Loucy (cell line): Measurements from ENCODE around the gene SHB.

ENCODE experiments used
- H2AFZ ChIP-seq: fragments of 200-600 bp; sonication (generic); 2 replicates; pipeline ENCODE4 v1.6.0; 2016; ENCODE audit warnings: antibody characterized with exemption, mild to moderate bottlenecking, low read length, moderate library complexity
- H3F3A ChIP-seq: fragments of 200-600 bp; 2 replicates; pipeline ENCODE4 v1.6.0; 2016; ENCODE audit warnings: antibody characterized with exemption, low read depth, mild to moderate bottlenecking
- H3K27me3 ChIP-seq: fragments of 200-600 bp; sonication (generic); 2 replicates; pipeline ENCODE4 v1.6.1; 2014; ENCODE audit warnings: low read length, mild to moderate bottlenecking; ENCODE audit not compliant: insufficient read depth, poor library complexity, severe bottlenecking
- H3K36me3 ChIP-seq: fragments of 200-600 bp; sonication (generic); 2 replicates; pipeline ENCODE4 v1.6.1; 2016; ENCODE audit warnings: low read length; ENCODE audit not compliant: insufficient read depth
- H3K4me1 ChIP-seq: fragments of 200-600 bp; sonication (generic); 2 replicates; pipeline ENCODE4 v1.5.1; 2014; ENCODE audit warnings: low read length, mild to moderate bottlenecking; ENCODE audit not compliant: insufficient read depth, poor library complexity, severe bottlenecking
- H3K4me2 ChIP-seq: fragments of 200-600 bp; sonication (generic); 2 replicates; pipeline ENCODE4 v1.6.0; 2014; ENCODE audit warnings: antibody characterized with exemption, low read length, low read depth, mild to moderate bottlenecking; ENCODE audit not compliant: poor library complexity, severe bottlenecking
- H3K4me3 ChIP-seq: fragments of 200-600 bp; sonication (generic); 2 replicates; pipeline ENCODE4 v1.5.1; 2014; ENCODE audit warnings: low read length, mild to moderate bottlenecking, mixed read lengths; ENCODE audit not compliant: poor library complexity, severe bottlenecking
- H3K79me2 ChIP-seq: fragments of 200-600 bp; sonication (generic); 2 replicates; pipeline ENCODE4 v1.6.1; 2014; ENCODE audit warnings: low read length; ENCODE audit not compliant: insufficient read depth
- H3K9ac ChIP-seq: fragments of 200-600 bp; sonication (generic); 2 replicates; pipeline ENCODE4 v1.6.0; 2014; ENCODE audit warnings: mild to moderate bottlenecking, low read depth, low read length, moderate library complexity; ENCODE audit not compliant: poor library complexity, severe bottlenecking
- H3K9me2 ChIP-seq: fragments of 200-600 bp; sonication (generic); replicated peaks from 2 replicates; pipeline ENCODE4 v1.6.1; 2016; ENCODE audit warnings: low read depth, low read length, mixed read lengths
- H3K9me3 ChIP-seq: fragments of 200-600 bp; sonication (generic); 2 replicates; pipeline ENCODE4 v1.6.1; 2014; ENCODE audit warnings: mild to moderate bottlenecking, antibody characterized with exemption, low read length, low read depth; ENCODE audit not compliant: insufficient read depth
- H4K20me1 ChIP-seq: fragments of 200-600 bp; sonication (generic); 2 replicates; pipeline ENCODE4 v1.6.0; 2014; ENCODE audit warnings: antibody characterized with exemption, low read length, mild to moderate bottlenecking; ENCODE audit not compliant: insufficient read depth, poor library complexity, severe bottlenecking
- EZH2phosphoT487 ChIP-seq: fragments of 200-600 bp; IDR thresholded peaks from 2 replicates; pipeline ENCODE4 v1.6.1; 2018; ENCODE audit warnings: antibody characterized with exemption, mild to moderate bottlenecking, moderate library complexity, borderline replicate concordance
- TF ChIP-seq, protein P1 (sequence below): fragments of 200-600 bp; sonication (generic); conservative IDR thresholded peaks from 2 replicates; pipeline ENCODE4 v1.5.1; 2014; ENCODE audit warnings: mild to moderate bottlenecking, antibody characterized with exemption, low read length

Gene SHB

DNA sequence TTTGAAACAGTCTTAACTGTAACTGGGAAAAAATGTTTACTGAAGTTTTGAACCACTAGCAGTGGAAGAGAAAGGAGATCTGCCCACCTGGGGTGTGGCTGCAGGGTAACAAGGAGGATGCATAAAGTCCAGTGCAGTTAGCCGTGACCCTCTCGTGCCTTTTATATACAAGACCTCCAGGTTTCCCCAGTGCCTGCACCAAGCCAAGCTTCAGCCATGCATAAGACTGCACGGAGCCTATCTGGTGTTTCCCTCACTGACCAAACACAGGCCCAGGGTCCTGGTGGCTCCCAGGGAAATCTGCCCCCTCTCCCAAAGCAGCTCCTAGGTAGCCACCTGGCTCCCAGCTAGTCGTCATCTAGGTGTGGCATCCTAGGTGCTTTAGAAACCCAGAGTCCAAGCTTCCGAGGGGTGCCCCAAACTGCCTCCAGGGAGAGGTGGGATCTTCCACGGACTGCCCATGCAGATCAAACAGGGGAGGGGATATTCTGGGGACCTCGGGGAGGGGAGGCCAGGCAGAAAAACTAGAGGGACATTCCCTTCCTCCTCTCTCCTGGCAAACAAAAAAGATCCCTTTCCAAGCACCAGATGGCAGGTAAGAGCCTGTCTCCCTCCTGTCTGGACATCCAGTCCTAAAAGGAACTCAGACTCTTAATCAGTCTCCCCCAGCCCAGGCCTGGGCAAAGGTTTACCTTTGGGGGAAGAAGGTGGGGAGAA lies 2.7 kb downstream of the SHB start:
- H2AFZ ChIP-seq: no peak overlapping the region
- no peaks in the 10 kb centered on the region for H3K27me3 ChIP-seq
- H3K9ac ChIP-seq: no peak overlapping the region
- no peaks in the 10 kb centered on the region for H4K20me1 ChIP-seq
- H3K79me2 ChIP-seq: no peaks in the 10 kb centered on the region
- peak overlapping the region; percentile 78 for H3K4me2 ChIP-seq
- no peaks in the 10 kb centered on the region for H3F3A ChIP-seq
- H3K4me3 ChIP-seq: peak overlapping the region; percentile 82
- TF ChIP-seq, protein P1, sequence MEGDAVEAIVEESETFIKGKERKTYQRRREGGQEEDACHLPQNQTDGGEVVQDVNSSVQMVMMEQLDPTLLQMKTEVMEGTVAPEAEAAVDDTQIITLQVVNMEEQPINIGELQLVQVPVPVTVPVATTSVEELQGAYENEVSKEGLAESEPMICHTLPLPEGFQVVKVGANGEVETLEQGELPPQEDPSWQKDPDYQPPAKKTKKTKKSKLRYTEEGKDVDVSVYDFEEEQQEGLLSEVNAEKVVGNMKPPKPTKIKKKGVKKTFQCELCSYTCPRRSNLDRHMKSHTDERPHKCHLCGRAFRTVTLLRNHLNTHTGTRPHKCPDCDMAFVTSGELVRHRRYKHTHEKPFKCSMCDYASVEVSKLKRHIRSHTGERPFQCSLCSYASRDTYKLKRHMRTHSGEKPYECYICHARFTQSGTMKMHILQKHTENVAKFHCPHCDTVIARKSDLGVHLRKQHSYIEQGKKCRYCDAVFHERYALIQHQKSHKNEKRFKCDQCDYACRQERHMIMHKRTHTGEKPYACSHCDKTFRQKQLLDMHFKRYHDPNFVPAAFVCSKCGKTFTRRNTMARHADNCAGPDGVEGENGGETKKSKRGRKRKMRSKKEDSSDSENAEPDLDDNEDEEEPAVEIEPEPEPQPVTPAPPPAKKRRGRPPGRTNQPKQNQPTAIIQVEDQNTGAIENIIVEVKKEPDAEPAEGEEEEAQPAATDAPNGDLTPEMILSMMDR: no peak
- TF ChIP-seq EZH2phosphoT487: no peak
- no peaks in the 10 kb centered on the region for H3K9me2 ChIP-seq
- H3K9me3 ChIP-seq: no peaks in the 10 kb centered on the region
- H3K36me3 ChIP-seq: no peaks in the 10 kb centered on the region
- H3K4me1 ChIP-seq: peaks cover 17% of the 10 kb centered on the region

DNA sequence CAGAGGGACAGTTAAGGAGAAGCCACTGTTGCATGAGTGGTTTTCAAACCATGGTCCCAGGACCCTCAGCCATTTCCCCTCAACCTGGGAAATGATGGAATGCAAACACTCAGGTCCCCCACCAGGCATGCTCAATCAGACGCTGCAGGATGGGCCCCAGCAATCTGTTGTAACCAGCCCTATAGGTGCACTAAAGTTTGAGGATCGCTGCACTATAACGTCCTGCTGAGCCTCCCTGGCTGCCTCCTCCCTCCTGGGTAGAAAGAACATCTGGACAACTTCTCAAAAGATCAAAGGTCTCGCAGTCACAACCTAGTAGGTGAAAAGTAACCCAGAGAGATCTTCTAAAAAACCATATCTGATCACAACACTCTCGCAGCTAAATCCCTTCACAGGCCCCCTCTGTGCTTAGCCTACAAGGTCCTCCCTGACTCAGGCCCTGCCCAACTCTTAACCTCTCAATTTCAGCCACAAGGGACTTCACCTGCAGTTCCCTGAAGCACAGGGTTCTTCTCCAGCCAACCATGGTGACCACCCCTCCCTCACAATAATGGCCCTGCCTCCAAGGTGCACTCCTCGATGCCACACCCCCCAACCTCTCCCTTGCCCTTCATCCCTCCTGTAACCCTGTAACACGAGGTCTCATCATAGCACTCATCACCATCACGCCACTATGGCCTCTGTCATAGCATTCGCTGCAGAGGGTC lies 3.5 kb downstream of the SHB start:
- H3K4me2 ChIP-seq: peak overlapping the region; percentile 78
- no peaks in the 10 kb centered on the region for H3K79me2 ChIP-seq
- no peak overlapping the region for H3K4me3 ChIP-seq
- no peaks in the 10 kb centered on the region for H3K27me3 ChIP-seq
- H4K20me1 ChIP-seq: no peaks in the 10 kb centered on the region
- peaks cover 17% of the 10 kb centered on the region for H3K4me1 ChIP-seq
- H3F3A ChIP-seq: no peaks in the 10 kb centered on the region
- no peaks in the 10 kb centered on the region for H3K9me3 ChIP-seq
- H3K9ac ChIP-seq: no peak overlapping the region
- no peaks in the 10 kb centered on the region for H3K36me3 ChIP-seq
- H3K9me2 ChIP-seq: no peaks in the 10 kb centered on the region
- TF ChIP-seq EZH2phosphoT487: no peak
- TF ChIP-seq, protein P1: no peak
- H2AFZ ChIP-seq: no peak overlapping the region

DNA sequence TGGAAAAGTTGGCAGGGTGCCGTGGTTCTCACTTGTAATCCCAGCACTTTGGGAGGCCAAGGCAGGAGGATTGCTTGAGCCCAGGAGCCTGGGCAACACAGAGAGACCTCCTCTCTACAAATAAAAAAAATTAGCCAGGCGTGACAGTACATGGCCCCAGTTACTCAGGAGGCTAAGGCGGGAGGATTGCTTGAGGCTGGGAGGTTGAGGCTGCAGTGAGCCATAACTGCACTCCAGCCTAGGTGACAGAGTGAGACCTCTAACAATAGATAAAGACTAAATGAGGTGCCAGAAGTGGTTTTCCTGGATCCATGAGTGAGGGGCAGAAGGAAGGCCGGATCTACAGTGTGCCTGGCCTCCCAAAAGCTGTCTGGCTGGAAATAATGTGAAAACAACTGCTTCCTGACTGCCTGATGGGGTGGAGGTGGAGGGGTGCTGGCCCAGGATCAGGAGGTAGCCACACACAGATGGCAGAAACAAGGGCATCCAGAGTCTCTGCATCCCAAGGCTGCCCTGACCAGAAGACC lies 4.1 kb downstream of the SHB start:
- no peaks in the 10 kb centered on the region for H3K9me2 ChIP-seq
- no peaks in the 10 kb centered on the region for H3K79me2 ChIP-seq
- peak overlapping the region; percentile 22 for H3K4me2 ChIP-seq
- peaks cover 17% of the 10 kb centered on the region for H3K4me1 ChIP-seq
- H2AFZ ChIP-seq: no peak overlapping the region
- TF ChIP-seq EZH2phosphoT487: no peak
- TF ChIP-seq, protein P1: no peak
- no peaks in the 10 kb centered on the region for H3K9me3 ChIP-seq
- no peaks in the 10 kb centered on the region for H3F3A ChIP-seq
- no peaks in the 10 kb centered on the region for H3K36me3 ChIP-seq
- no peaks in the 10 kb centered on the region for H4K20me1 ChIP-seq
- no peak overlapping the region for H3K9ac ChIP-seq
- no peaks in the 10 kb centered on the region for H3K27me3 ChIP-seq
- no peak overlapping the region for H3K4me3 ChIP-seq
